Activated CD4-positive, alpha-beta T cell treated with anti-CD3 and anti-CD28 coated beads, Interleukin-2, Interleukin-6, amounts not matched to agents 100 ng/mL and 50 ng/mL, durations not matched to agents 16 hours and 8 hours (primary cell): ENCODE data around the gene TMEM134.
"Not testable (repeated sequence)": the region's sequence is repeated elsewhere in the genome, so short reads cannot be mapped to it uniquely, and the experiment has no call there.

Experiments
- DNase-seq: peaks from one replicate; pipeline ENCODE4 v3.0.0-alpha.2; 2020

The TMEM134 gene

GRCh38 chr11:67484847-67485311, 15.8 kb upstream of the TMEM134 start:
- peak; percentile 90 for DNase-seq

DNA sequence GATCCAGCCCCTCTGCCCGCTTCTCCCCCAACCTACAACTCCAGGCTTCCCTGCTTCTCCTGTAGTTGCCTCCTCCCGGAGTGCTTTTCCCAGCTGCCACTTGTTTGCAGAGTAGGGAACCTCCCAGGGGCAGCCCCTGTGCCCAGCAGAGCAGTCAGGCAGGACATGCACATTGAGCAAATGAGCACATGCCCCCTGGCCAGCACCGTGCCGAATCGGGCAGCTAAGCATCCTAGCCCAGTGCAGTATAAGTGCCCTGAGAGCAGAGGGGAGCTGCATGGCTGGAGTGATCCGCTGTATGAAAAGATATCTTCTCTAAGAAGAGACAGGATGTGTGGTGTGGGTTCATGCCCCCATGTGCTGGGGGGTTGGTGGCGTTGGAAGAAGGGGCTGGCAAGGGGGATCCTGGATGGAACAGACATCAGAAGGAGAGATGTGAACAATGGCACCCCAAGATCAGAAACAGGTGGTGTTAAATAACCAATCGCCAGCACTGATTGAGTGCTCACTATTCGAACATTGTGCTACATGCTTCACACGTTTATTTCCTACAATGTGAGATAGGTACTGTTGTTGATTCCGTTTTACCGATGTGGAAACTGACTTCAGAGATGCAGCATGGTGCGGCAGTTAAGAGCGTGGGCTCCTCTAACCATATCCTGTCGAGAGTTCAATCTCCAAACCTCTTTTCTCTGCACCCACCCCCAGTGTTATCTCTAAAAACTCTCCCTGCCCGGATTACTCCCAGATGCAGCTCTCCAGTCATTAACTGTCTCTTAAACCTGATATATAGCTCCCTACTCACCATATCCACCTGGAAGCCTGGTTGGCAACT, 15.0 kb upstream of the TMEM134 start:
- DNase-seq = peak; percentile 73

GRCh38 chr11:67482827-67483798, 14.1 kb upstream of the TMEM134 start, which contains the start of gene AIP:
AIP (plus strand) TSS chr11:67483026; CDS start chr11:67483159, 133 bp downstream.
- peak; percentile 99 for DNase-seq

DNA sequence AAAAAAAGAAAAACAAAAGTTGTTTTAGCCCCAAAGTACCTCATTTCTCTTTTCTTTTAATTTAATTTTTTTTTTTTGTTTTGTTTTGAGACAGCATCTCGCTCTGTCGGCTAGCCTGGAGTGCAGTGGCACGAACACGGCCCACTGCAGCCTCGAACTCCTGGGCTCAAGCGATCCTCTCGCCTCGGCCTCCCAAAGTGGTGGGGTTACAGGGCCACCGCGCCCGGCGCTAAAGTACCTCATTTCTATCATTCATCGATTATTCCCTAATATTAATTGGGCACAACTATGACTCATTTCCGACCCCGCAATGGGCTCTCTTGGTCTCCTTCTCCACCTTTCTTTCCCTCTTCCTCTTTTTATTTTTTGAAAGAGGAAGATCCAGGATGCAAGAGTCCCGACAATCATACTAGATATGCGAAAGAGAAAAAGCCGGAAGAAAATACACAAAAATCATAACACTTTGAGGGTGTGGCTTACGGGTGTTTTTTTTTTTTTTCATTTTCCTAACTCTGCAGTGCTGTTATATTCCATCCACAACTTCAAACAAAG, 13.3 kb upstream of the TMEM134 start:
- no peak for DNase-seq

- not testable (repeated sequence) for DNase-seq
Observed at GRCh38 chr11:67477344-67478050, 8.4 kb upstream of the TMEM134 start.

DNA sequence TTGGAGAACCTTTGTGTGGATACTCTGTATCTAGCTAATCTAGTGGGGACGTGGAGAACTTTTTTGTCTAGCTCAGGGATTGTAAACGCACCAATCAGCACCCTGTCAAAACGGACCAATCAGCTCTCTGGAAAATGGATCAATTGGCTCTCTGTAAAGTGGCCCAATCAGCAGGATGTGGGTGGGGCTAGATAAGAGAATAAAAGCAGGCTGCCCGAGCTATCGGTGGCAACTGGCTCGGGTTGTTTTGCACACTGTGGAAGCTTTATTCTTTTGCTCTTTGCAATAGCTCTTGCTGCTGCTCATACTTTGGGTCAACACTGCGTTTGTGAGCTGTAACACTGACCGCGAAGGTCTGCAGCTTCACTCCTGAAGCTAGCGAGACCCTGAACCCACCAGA, 7.6 kb upstream of the TMEM134 start:
- DNase-seq = not testable (repeated sequence)

- no peak for DNase-seq
Observed at GRCh38 chr11:67472882-67473281, 3.8 kb upstream of the TMEM134 start.

DNA sequence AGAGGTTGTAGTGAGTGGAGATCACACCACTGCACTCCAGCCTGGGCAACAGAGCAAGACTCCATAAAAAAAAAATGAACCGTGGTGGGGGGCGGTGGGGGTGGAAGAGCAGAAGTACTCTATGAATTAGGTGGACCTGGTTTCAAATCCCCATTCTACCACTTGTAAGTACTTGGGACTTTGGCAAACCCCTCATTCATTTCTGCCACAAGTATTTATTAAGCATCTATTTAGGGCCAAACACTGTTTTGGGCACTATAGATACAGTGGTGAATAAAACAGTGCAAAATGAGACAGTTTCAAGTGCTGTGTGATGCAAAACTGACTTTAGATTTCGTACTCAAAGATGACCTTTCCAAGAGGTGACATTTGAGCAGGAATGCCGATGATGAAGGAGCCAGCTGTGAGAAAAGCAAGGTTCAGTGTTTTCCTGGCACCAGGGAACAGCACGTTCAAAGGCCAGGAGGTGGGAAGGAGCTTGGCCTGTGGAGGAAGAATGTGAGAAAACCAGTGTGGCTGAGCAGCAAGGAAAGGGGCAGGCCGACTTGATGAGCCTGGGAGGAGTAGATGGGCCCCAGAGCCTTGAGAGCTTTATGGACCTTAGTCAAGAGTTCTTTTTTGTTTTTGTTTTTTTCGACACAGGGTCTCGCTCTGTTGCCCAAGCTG, 1.4 kb upstream of the TMEM134 start:
- no peak for DNase-seq

DNA sequence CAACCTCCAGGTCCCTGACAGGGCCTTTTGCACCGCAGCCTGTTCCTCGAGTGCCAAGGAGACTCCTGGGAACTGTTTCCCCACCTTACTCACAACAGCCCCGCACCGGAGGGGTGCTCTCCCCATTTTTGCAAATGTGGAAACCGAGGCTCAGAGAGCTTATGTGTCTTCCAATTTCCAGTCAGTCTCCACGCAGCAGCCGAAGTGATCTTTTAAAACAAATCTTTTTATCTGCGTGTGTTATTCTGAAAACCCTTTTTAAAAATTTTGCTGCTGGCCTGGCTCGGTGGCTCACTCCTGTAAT, 409 bp upstream of the TMEM134 start:
- no peak for DNase-seq

- DNase-seq = no peak
Observed at GRCh38 chr11:67468456-67468758, 644 bp downstream of the TMEM134 start.

GRCh38 chr11:67468056-67468455, 995 bp downstream of the TMEM134 start:
- no peak for DNase-seq

DNA sequence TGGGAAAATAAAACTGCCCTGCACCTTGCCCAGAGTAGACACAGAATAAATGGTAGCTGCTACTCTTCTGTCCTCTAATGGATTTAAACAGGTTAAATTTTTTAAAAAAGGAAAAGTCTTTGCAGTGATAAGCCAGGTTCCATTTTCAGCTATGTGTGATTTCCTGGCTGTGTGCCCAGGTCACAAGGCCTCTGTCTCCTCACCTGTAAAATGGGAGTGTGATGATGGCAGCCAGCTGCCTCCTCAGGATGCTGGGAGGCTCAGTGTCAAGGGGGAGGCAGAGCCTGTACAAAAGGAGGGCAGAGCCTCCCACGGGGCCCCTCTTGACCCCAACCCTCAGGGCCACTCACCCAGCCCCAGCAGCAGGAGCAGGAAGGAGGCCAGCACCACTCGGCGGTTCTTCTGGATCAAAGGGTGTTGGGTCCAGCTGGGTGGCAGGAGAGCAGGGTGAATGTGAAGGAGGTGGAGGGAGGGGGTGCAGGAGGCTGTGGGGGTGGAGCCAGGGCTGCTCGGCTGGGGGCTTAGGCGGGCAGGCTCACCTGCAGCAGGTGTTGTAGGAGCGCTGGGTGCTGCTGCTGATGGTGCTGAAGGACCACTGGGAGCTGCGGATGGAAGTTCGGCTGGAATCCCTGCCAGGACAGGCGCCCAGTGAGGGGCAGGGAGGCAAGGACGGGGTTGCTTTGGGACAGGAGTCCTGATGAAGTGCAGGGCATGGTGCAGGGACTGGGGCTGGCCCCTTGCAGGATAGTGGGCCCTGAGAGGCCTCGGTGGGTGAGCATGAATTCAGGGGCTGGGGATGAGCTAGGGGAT, 1.9 kb downstream of the TMEM134 start:
- no peak for DNase-seq

DNA sequence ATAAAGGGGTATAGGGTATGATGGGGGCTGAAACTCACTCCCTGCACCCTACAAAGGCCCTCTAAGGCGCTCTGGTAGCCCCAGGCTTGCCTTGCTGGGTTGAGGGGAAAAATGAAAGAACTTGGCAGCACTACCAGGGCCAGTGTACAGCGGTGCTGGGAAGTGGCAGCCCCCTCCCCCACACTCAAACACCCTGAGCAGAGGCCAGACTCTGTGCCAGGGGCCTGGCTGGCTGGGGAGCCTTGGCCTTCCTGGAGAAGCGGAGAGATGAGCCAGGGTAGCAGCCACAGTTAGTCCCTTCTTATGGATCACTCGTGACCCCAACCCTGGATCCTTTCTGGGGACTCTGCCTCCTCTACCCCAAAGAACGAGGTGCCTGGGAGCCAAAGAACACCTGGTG, 2.7 kb downstream of the TMEM134 start:
- DNase-seq = no peak

DNA sequence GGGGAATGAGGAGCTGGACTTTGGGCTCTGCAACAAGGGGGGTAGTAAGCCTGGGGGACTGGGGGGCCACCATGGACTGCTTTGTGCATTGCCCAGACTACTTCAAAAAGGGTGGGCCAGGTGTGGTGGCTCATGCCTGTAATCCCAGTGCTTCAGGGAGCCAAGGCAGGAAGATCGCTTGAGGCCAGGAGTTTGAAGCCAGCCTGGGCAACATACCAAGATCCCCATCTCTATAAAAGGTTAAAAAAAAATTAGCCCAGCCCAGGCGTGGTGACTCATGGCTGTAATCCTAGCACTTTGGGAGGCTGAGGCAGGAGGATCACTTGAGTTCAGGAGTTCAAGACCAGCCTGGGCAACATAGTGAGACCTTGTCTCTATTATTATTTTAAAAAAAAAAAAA, 3.5 kb downstream of the TMEM134 start:
- not testable (repeated sequence) for DNase-seq

DNA sequence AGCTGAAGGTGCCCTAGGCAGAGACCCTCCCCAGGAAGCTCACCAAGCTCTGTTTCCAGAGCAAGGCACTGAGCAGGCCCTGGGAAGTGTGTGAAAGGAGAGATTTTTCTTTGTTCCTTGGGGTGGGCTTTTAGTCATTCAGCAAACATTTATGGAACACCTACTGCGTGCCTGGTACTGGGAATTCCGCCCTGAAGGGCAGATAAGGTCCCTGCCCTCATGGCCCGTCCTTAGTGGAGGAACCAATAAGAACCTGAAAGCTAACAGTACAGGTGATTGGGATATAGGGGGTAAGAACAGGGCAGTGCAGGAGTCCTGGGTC, 3.9 kb downstream of the TMEM134 start:
- DNase-seq = no peak

DNA sequence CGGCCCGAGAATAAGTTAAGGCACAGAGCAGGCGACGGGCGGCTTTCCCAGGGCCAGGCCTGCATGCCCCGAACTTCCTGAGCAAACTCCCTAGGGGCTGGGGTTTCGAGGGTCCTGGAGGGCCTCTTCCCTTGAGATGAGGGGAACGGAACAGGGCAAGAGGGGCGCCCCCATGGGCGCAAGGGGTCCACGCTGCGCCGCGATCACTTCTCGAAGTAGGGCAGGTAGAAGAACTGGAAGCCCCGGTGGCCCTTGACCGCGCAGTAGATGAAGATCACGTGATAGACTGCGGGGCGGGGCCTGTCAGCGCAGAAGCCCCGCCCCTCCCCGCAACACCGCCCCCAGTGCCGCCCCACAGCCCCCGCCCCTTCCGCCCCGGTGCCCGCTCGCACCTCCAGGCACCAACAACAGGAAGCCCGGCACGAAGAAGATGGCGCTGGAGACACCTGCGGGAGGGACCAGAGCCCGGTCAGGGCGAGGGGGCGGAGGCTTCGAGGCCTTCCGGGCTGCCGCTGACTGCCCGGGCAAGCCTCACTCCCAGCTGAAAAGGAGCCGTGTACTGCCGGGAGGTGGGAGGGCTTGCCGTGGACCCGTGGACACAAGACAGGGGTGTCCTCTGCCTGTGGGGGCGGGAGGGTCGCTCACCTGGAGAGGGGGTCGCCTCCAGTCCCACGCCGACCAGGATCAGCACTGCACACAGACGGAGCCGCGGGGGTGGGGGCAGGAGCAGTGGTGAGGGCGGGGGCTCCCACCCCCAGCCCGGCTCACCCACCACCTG, 4.5 kb downstream of the TMEM134 start:
- peak; percentile 98 for DNase-seq

GRCh38 chr11:67463680-67464410, 5.2 kb downstream of the TMEM134 start:
- DNase-seq = no peak

- DNase-seq = no peak
Observed at GRCh38 chr11:67463186-67463585, 5.9 kb downstream of the TMEM134 start.

- DNase-seq = no peak
Observed at GRCh38 chr11:67458266-67458665, 10.8 kb downstream of the TMEM134 start.

- DNase-seq = no peak
Observed at GRCh38 chr11:67457453-67457852, 11.6 kb downstream of the TMEM134 start.
